Measurements from ENCODE around the gene DENND5B. TPM values are rescaled to one million over a fixed set of nuclear protein-coding genes. Genes with fewer than 3 reads are reported as not detected.
A peak's percentile ranks its signal among the peaks of the same experiment; 100 is the strongest.

The DENND5B gene
- total and polyA plus RNA-seq, 11 donors: 8.2 to 58.9 (median 44.0) TPM

DNA sequence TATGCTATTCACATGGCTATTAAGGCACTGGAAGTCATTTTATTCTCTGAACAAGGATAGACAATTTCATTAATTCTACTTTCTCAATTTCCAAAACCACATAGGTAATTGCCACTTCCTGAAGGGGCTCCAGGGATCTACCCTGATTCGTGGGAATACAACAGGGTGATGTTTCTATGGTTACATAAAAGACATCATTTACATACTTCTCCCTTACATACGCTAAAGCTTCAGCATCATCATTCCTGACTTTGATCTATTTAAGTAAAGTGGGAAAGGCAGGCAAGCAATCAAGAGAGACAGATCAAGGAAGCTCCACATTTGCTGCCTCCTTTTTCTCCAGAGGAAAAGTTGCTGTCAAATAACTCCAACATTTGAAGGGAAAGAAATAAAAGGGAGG, 146.2 kb downstream of the DENND5B start:
- H3K9me3 ChIP-seq: no peaks in the 10 kb centered on the region
- intact Hi-C loops (cut with DNase I): no loop called here
- H3K27me3 ChIP-seq: no peaks in the 10 kb centered on the region
- WGBS, 4 donors: 65 to 79% (median 69%) methylated on average over 2 of the region's 2 CpGs
- DNase-seq: no peak
- no peak for ATAC-seq
- TF ChIP-seq CTCF (IDR thresholded peaks at IDR 0.05): no peak
- no peak for TF ChIP-seq POLR2A (IDR thresholded peaks at IDR 0.05)
- H3K4me3 ChIP-seq: no peak overlapping the region
- H3K27ac ChIP-seq: no peak overlapping the region
- no peaks in the 10 kb centered on the region for H3K4me1 ChIP-seq
- H3K36me3 ChIP-seq: peaks cover 0 to 48% (median 18%) of the 10 kb centered on the region in 9 donors

- TF ChIP-seq CTCF (IDR thresholded peaks at IDR 0.05): no peak
- H3K4me1 ChIP-seq: no peaks in the 10 kb centered on the region
- intact Hi-C loops (cut with DNase I): no loop called here
- no peak overlapping the region for H3K27ac ChIP-seq
- DNase-seq (no peak), ATAC-seq (no peak)
- no peaks in the 10 kb centered on the region for H3K27me3 ChIP-seq
- H3K9me3 ChIP-seq: no peaks in the 10 kb centered on the region
- H3K4me3 ChIP-seq: no peak overlapping the region
- peaks cover 0 to 29% (median 8%) of the 10 kb centered on the region in 9 donors for H3K36me3 ChIP-seq
- WGBS, 4 donors: 85 to 97% (median 94%) methylated on average over 4 of the region's 4 CpGs
These were observed 150.3 kb downstream of the DENND5B start for GRCh38 chr12:31440586-31440985.

- Histone ChIP-seq H3K27me3 (no peaks in the 10 kb centered on the region), H3K4me1 (no peaks in the 10 kb centered on the region), H3K36me3 (peaks cover 0 to 24% (median 8%) of the 10 kb centered on the region in 9 donors), H3K4me3 (no peak overlapping the region), H3K9me3 (no peaks in the 10 kb centered on the region), H3K27ac (no peak overlapping the region)
- TF ChIP-seq CTCF (IDR thresholded peaks at IDR 0.05) (no peak), POLR2A (IDR thresholded peaks at IDR 0.05) (no peak)
- DNase-seq: no peak
- intact Hi-C loops (cut with DNase I): no loop called here
- WGBS, 4 donors: 92 to 95% (median 94%) methylated on average over 4 of the region's 4 CpGs
- no peak for ATAC-seq
These were observed 150.8 kb downstream of the DENND5B start for GRCh38 chr12:31440134-31440533.

GRCh38 chr12:31431721-31432240, 159.2 kb downstream of the DENND5B start:
- WGBS, 4 donors: 16 to 28% (median 20%) methylated on average over 2 of the region's 2 CpGs
- H3K27me3 ChIP-seq: no peaks in the 10 kb centered on the region
- peaks cover 0 to 4% (median 0%) of the 10 kb centered on the region in 9 donors for H3K36me3 ChIP-seq
- H3K4me3 ChIP-seq: no peak overlapping the region
- DNase-seq: no peak
- no peak for TF ChIP-seq POLR2A (IDR thresholded peaks at IDR 0.05)
- no peak for TF ChIP-seq CTCF (IDR thresholded peaks at IDR 0.05)
- peak in 2 of 4 donors; percentile 18 to 22 for ATAC-seq
- H3K27ac ChIP-seq: peak overlapping the region in 4 of 12 donors; percentile 5 to 41 (median 29)
- no peaks in the 10 kb centered on the region for H3K9me3 ChIP-seq
- peaks cover 0 to 11% (median 1%) of the 10 kb centered on the region in 12 donors for H3K4me1 ChIP-seq
- intact Hi-C loops (cut with DNase I): loop anchor here in 1 of 10 donors (5.0 kb wide), 1 partner anchor 161 kb away; the partner anchor contains the start of gene DENND5B

Measured in heart left ventricle (tissue), 16 donors.